ENCODE measurements around the gene MARK4. TPM values are rescaled to one million over a fixed set of nuclear protein-coding genes. Genes with fewer than 3 reads are reported as not detected.

MARK4 gene
- total RNA-seq, 5 donors from 2014 or later (not counting 1 experiment from before 2014, with no cell fraction given): 28.0 to 34.8 (median 29.9) TPM

GRCh38 chr19:45235485-45235884, 15.6 kb upstream of the MARK4 start:
- H3K9me3 Mint-ChIP-seq: no peaks in the 10 kb centered on the region
- H3K27ac ChIP-seq (ENCODE audit: low read length): no peak overlapping the region
- H3K27me3 ChIP-seq (replicated peaks in 1 of 2; ENCODE audit: control insufficient read depth in 2 of 2, extremely low read depth in 1 of 2, insufficient read depth in 2 of 2, low read length in 1 of 2): peaks cover 3 to 29% of the 10 kb centered on the region in 2 experiments
- no peak for DNase-seq
- no peaks in the 10 kb centered on the region for H3K36me3 Mint-ChIP-seq
- H3K4me1 ChIP-seq (ENCODE audit: control insufficient read depth in 1 of 2, extremely low read depth in 1 of 2, insufficient read depth in 2 of 2, low read length in 2 of 2): peaks cover 0 to 8% of the 10 kb centered on the region in 2 experiments
- POLR2A ChIA-PET: no interaction called here
- 5% methylated on average over 3 of the region's 8 CpGs for WGBS (ENCODE audit: insufficient coverage)
- H3K4me3 Mint-ChIP-seq: no peak overlapping the region
- H3K9me3 ChIP-seq: no peaks in the 10 kb centered on the region
- no peak overlapping the region for H3K27ac Mint-ChIP-seq
- CTCF ChIA-PET: no interaction called here
- H3K36me3 ChIP-seq (ENCODE audit: control insufficient read depth in 2 of 2, extremely low read depth in 1 of 2, insufficient read depth in 1 of 2, low read length in 1 of 2): no peaks in the 10 kb centered on the region
- no peak for ATAC-seq (replicated peaks in 1 of 4)
- H3K27me3 Mint-ChIP-seq: peaks cover 43 to 49% of the 10 kb centered on the region in 2 donors
- H3K4me1 Mint-ChIP-seq: peaks cover 4 to 9% (median 8%) of the 10 kb centered on the region in 3 donors
- H3K4me3 ChIP-seq (ENCODE audit: control insufficient read depth in 1 of 2, extremely low read depth in 1 of 2, low read length in 1 of 2): no peak overlapping the region

GRCh38 chr19:45238556-45238955, 12.5 kb upstream of the MARK4 start:
- H3K27me3 Mint-ChIP-seq: peaks cover 37 to 40% of the 10 kb centered on the region in 2 donors
- H3K36me3 Mint-ChIP-seq: no peaks in the 10 kb centered on the region
- Histone ChIP-seq H3K27me3 (replicated peaks in 1 of 2; ENCODE audit: control insufficient read depth in 2 of 2, extremely low read depth in 1 of 2, insufficient read depth in 2 of 2, low read length in 1 of 2) (peaks cover 3 to 26% of the 10 kb centered on the region in 2 experiments), H3K36me3 (ENCODE audit: control insufficient read depth in 2 of 2, extremely low read depth in 1 of 2, insufficient read depth in 1 of 2, low read length in 1 of 2) (no peaks in the 10 kb centered on the region), H3K4me3 (ENCODE audit: control insufficient read depth in 1 of 2, extremely low read depth in 1 of 2, low read length in 1 of 2) (no peak overlapping the region), H3K4me1 (ENCODE audit: control insufficient read depth in 1 of 2, extremely low read depth in 1 of 2, insufficient read depth in 2 of 2, low read length in 2 of 2) (peaks cover 0 to 8% of the 10 kb centered on the region in 2 experiments), H3K9me3 (no peaks in the 10 kb centered on the region), H3K27ac (ENCODE audit: low read length) (no peak overlapping the region)
- 92% methylated on average over 20 of the region's 25 CpGs for whole genome bisulfite sequencing (ENCODE audit: insufficient coverage)
- ATAC-seq (replicated peaks in 1 of 4) (no peak), DNase-seq (no peak)
- peaks cover 4 to 9% (median 8%) of the 10 kb centered on the region in 3 donors for H3K4me1 Mint-ChIP-seq
- POLR2A ChIA-PET: no interaction called here
- H3K9me3 Mint-ChIP-seq: no peaks in the 10 kb centered on the region
- H3K27ac Mint-ChIP-seq: no peak overlapping the region
- no peak overlapping the region for H3K4me3 Mint-ChIP-seq
- CTCF ChIA-PET: no interaction called here

- Histone ChIP-seq H3K4me3 (ENCODE audit: control insufficient read depth in 1 of 2, extremely low read depth in 1 of 2, low read length in 1 of 2) (no peak overlapping the region), H3K9me3 (no peaks in the 10 kb centered on the region), H3K27me3 (replicated peaks in 1 of 2; ENCODE audit: control insufficient read depth in 2 of 2, extremely low read depth in 1 of 2, insufficient read depth in 2 of 2, low read length in 1 of 2) (peaks cover 0 to 32% of the 10 kb centered on the region in 2 experiments), H3K4me1 (ENCODE audit: control insufficient read depth in 1 of 2, extremely low read depth in 1 of 2, insufficient read depth in 2 of 2, low read length in 2 of 2) (peaks cover 0 to under 1% of the 10 kb centered on the region in 2 experiments), H3K36me3 (ENCODE audit: control insufficient read depth in 2 of 2, extremely low read depth in 1 of 2, insufficient read depth in 1 of 2, low read length in 1 of 2) (no peaks in the 10 kb centered on the region), H3K27ac (ENCODE audit: low read length) (no peak overlapping the region)
- WGBS (ENCODE audit: insufficient coverage): 85% methylated on average over 7 of the region's 13 CpGs
- CTCF ChIA-PET: no interaction called here
- DNase-seq (no peak), ATAC-seq (replicated peaks in 1 of 4) (no peak)
- no peak overlapping the region for H3K4me3 Mint-ChIP-seq
- peaks cover 17 to 21% of the 10 kb centered on the region in 2 donors for H3K27me3 Mint-ChIP-seq
- H3K9me3 Mint-ChIP-seq: no peaks in the 10 kb centered on the region
- H3K4me1 Mint-ChIP-seq: peaks cover 0 to 2% (median 1%) of the 10 kb centered on the region in 3 donors
- POLR2A ChIA-PET: no interaction called here
- no peak overlapping the region for H3K27ac Mint-ChIP-seq
- H3K36me3 Mint-ChIP-seq: no peaks in the 10 kb centered on the region
Observed at GRCh38 chr19:45243144-45243732, 7.8 kb upstream of the MARK4 start.

- peaks cover 0 to 9% of the 10 kb centered on the region in 2 experiments for H3K4me1 ChIP-seq (ENCODE audit: control insufficient read depth in 1 of 2, extremely low read depth in 1 of 2, insufficient read depth in 2 of 2, low read length in 2 of 2)
- no peak overlapping the region for H3K27ac ChIP-seq (ENCODE audit: low read length)
- peaks cover 16 to 20% of the 10 kb centered on the region in 2 donors for H3K27me3 Mint-ChIP-seq
- no peak for ATAC-seq (replicated peaks in 1 of 4)
- H3K9me3 Mint-ChIP-seq: no peaks in the 10 kb centered on the region
- ChIA-PET POLR2A (no interaction called here), CTCF (interaction anchor here in 1 of 2 donors (0.6 kb wide), 1 partner anchor 97 kb away, joined by 3 read pairs; no protein-coding TSS in a partner anchor)
- DNase-seq: no peak
- no peak overlapping the region for H3K27ac Mint-ChIP-seq
- no peaks in the 10 kb centered on the region for H3K36me3 ChIP-seq (ENCODE audit: control insufficient read depth in 2 of 2, extremely low read depth in 1 of 2, insufficient read depth in 1 of 2, low read length in 1 of 2)
- WGBS (ENCODE audit: insufficient coverage): 53% methylated on average over 13 of the region's 15 CpGs
- H3K4me3 Mint-ChIP-seq: no peak overlapping the region
- H3K4me3 ChIP-seq (ENCODE audit: control insufficient read depth in 1 of 2, extremely low read depth in 1 of 2, low read length in 1 of 2): no peak overlapping the region
- H3K36me3 Mint-ChIP-seq: no peaks in the 10 kb centered on the region
- peaks cover 0 to 6% (median 5%) of the 10 kb centered on the region in 3 donors for H3K4me1 Mint-ChIP-seq
- no peaks in the 10 kb centered on the region for H3K9me3 ChIP-seq
- peaks cover 0 to 33% of the 10 kb centered on the region in 2 experiments for H3K27me3 ChIP-seq (replicated peaks in 1 of 2; ENCODE audit: control insufficient read depth in 2 of 2, extremely low read depth in 1 of 2, insufficient read depth in 2 of 2, low read length in 1 of 2)
Observed at GRCh38 chr19:45244133-45244794, 6.8 kb upstream of the MARK4 start.

- Mint-ChIP-seq H3K4me3 (no peak within 1 kb of the TSS), H3K27ac (no peak within 1 kb of the TSS), H3K36me3 (no peaks in the 10 kb centered on the region), H3K4me1 (peaks cover under 1 to 6% (median 5%) of the 10 kb centered on the region in 3 donors), H3K9me3 (no peaks in the 10 kb centered on the region), H3K27me3 (peaks cover 16 to 18% of the 10 kb centered on the region in 2 donors)
- ATAC-seq (replicated peaks in 1 of 4) (no peak), DNase-seq (no peak)
- H3K36me3 ChIP-seq (ENCODE audit: control insufficient read depth in 2 of 2, extremely low read depth in 1 of 2, insufficient read depth in 1 of 2, low read length in 1 of 2): no peaks in the 10 kb centered on the region
- H3K4me3 ChIP-seq (ENCODE audit: control insufficient read depth in 1 of 2, extremely low read depth in 1 of 2, low read length in 1 of 2): no peak within 1 kb of the TSS
- H3K27me3 ChIP-seq (replicated peaks in 1 of 2; ENCODE audit: control insufficient read depth in 2 of 2, extremely low read depth in 1 of 2, insufficient read depth in 2 of 2, low read length in 1 of 2): peaks cover 0 to 33% of the 10 kb centered on the region in 2 experiments
- H3K4me1 ChIP-seq (ENCODE audit: control insufficient read depth in 1 of 2, extremely low read depth in 1 of 2, insufficient read depth in 2 of 2, low read length in 2 of 2): peaks cover 0 to 12% of the 10 kb centered on the region in 2 experiments
- H3K9me3 ChIP-seq: no peaks in the 10 kb centered on the region
- 80% methylated on average over 11 of the region's 17 CpGs for WGBS (ENCODE audit: insufficient coverage)
- H3K27ac ChIP-seq (ENCODE audit: low read length): no peak within 1 kb of the TSS
- POLR2A ChIA-PET: no interaction called here
- CTCF ChIA-PET: no interaction called here
Observed at GRCh38 chr19:45245334-45245787, 5.7 kb upstream of the MARK4 start, which contains the start of gene EXOC3L2. EXOC3L2 (minus strand) TSS chr19:45245407; CDS start chr19:45239045, 6,362 bp downstream.

- H3K27ac ChIP-seq (ENCODE audit: low read length): no peak overlapping the region
- Mint-ChIP-seq H3K27ac (no peak overlapping the region), H3K4me3 (no peak overlapping the region), H3K36me3 (no peaks in the 10 kb centered on the region), H3K4me1 (peaks cover 5 to 9% (median 8%) of the 10 kb centered on the region in 3 donors), H3K9me3 (no peaks in the 10 kb centered on the region), H3K27me3 (peaks cover 16 to 18% of the 10 kb centered on the region in 2 donors)
- ChIA-PET POLR2A (interaction anchor here in 1 of 2 donors (0.6 kb wide), 1 partner anchor 17 kb away, joined by 6 read pairs; no protein-coding TSS in a partner anchor), CTCF (interaction anchor here in 1 of 2 donors (0.6 kb wide), 1 partner anchor 482 kb away, joined by 7 read pairs; no protein-coding TSS in a partner anchor)
- ATAC-seq (replicated peaks in 1 of 4) (no peak), DNase-seq (no peak)
- H3K36me3 ChIP-seq (ENCODE audit: control insufficient read depth in 2 of 2, extremely low read depth in 1 of 2, insufficient read depth in 1 of 2, low read length in 1 of 2): no peaks in the 10 kb centered on the region
- peaks cover 0 to 32% of the 10 kb centered on the region in 2 experiments for H3K27me3 ChIP-seq (replicated peaks in 1 of 2; ENCODE audit: control insufficient read depth in 2 of 2, extremely low read depth in 1 of 2, insufficient read depth in 2 of 2, low read length in 1 of 2)
- WGBS (ENCODE audit: insufficient coverage): 85% methylated on average over 4 of the region's 4 CpGs
- H3K4me1 ChIP-seq (ENCODE audit: control insufficient read depth in 1 of 2, extremely low read depth in 1 of 2, insufficient read depth in 2 of 2, low read length in 2 of 2): peaks cover 3 to 17% of the 10 kb centered on the region in 2 experiments
- no peak overlapping the region for H3K4me3 ChIP-seq (ENCODE audit: control insufficient read depth in 1 of 2, extremely low read depth in 1 of 2, low read length in 1 of 2)
- no peaks in the 10 kb centered on the region for H3K9me3 ChIP-seq
Observed at GRCh38 chr19:45245826-45246225, 5.2 kb upstream of the MARK4 start.
